Measurements from ENCODE around the gene CAMK2B.

The CAMK2B gene

GRCh38 chr7:44257618-44258422 lies 67.6 kb downstream of the CAMK2B start:
- peak; percentile 30 to 36 for DNase-seq (ENCODE audit: low read depth in 2 of 2)

- no peak for DNase-seq (ENCODE audit: low read depth in 2 of 2)
Measured at GRCh38 chr7:44257213-44257612, 68.2 kb downstream of the CAMK2B start.

- DNase-seq (ENCODE audit: low read depth in 2 of 2): no peak
Measured at GRCh38 chr7:44256459-44256858, 68.9 kb downstream of the CAMK2B start.

GRCh38 chr7:44251881-44252280 lies 73.5 kb downstream of the CAMK2B start:
- DNase-seq (ENCODE audit: low read depth in 2 of 2): no peak

GRCh38 chr7:44251269-44251668 lies 74.1 kb downstream of the CAMK2B start:
- DNase-seq (ENCODE audit: low read depth in 2 of 2): no peak

GRCh38 chr7:44249639-44250234 lies 75.7 kb downstream of the CAMK2B start:
- DNase-seq (ENCODE audit: low read depth in 2 of 2): no peak

GRCh38 chr7:44247868-44248651 lies 77.3 kb downstream of the CAMK2B start:
- no peak for DNase-seq (ENCODE audit: low read depth in 2 of 2)

- no peak for DNase-seq (ENCODE audit: low read depth in 2 of 2)
Measured at GRCh38 chr7:44246396-44247113, 78.8 kb downstream of the CAMK2B start.

- no peak for DNase-seq (ENCODE audit: low read depth in 2 of 2)
Measured at GRCh38 chr7:44244282-44244681, 81.1 kb downstream of the CAMK2B start.

- no peak for DNase-seq (ENCODE audit: low read depth in 2 of 2)
Measured at GRCh38 chr7:44242091-44242490, 83.3 kb downstream of the CAMK2B start.

GRCh38 chr7:44240983-44241510 lies 84.3 kb downstream of the CAMK2B start:
- peak; percentile 12 to 21 for DNase-seq (ENCODE audit: low read depth in 2 of 2)

GRCh38 chr7:44240376-44240775 lies 85.0 kb downstream of the CAMK2B start:
- no peak for DNase-seq (ENCODE audit: low read depth in 2 of 2)

GRCh38 chr7:44239361-44239760 lies 86.0 kb downstream of the CAMK2B start:
- DNase-seq (ENCODE audit: low read depth in 2 of 2): no peak

GRCh38 chr7:44238116-44238695 lies 87.2 kb downstream of the CAMK2B start:
- no peak for DNase-seq (ENCODE audit: low read depth in 2 of 2)

- DNase-seq (ENCODE audit: low read depth in 2 of 2): no peak
Measured at GRCh38 chr7:44237696-44238095, 87.7 kb downstream of the CAMK2B start.

GRCh38 chr7:44236333-44236728 lies 89.1 kb downstream of the CAMK2B start:
- no peak for DNase-seq (ENCODE audit: low read depth in 2 of 2)

GRCh38 chr7:44235582-44236332 lies 89.6 kb downstream of the CAMK2B start:
- no peak for DNase-seq (ENCODE audit: low read depth in 2 of 2)

- no peak for DNase-seq (ENCODE audit: low read depth in 2 of 2)
Measured at GRCh38 chr7:44235066-44235465, 90.3 kb downstream of the CAMK2B start.

- DNase-seq (ENCODE audit: low read depth in 2 of 2): no peak
Measured at GRCh38 chr7:44232901-44233715, 92.3 kb downstream of the CAMK2B start.

- DNase-seq (ENCODE audit: low read depth in 2 of 2): no peak
Measured at GRCh38 chr7:44232396-44232795, 93.0 kb downstream of the CAMK2B start.

Data from stimulated activated CD8-positive, alpha-beta memory T cell treated with anti-CD3 and anti-CD28 coated beads, Interleukin-7, amount 100 ng/mL, for 1 hour (primary cell).